Left kidney (tissue), 2 donors: ENCODE data around the gene GARIN5B. TPM values are rescaled to one million over a fixed set of nuclear protein-coding genes. Genes with fewer than 3 reads are reported as not detected.
"Not testable (repeated sequence)": the region's sequence is repeated elsewhere in the genome, so short reads cannot be mapped to it uniquely, and the experiment has no call there.

ENCODE experiments used
- DNase-seq: peaks from one replicate; pipeline ENCODE4 v3.0.0-alpha.2; 2013
- polyA plus RNA-seq: library from polyadenylated mRNA; unstranded; fragments of 120-200 nt; gene quantifications from one replicate; pipeline ENCODE4 v1.2.1, GENCODE V29; 2013; ENCODE audit not compliant: insufficient read length

GARIN5B gene
- polyA plus RNA-seq, 1 donor, result 0.17 TPM

- DNase-seq, result peak; percentile 55
Observed at GRCh38 chr19:55348317-55349034, 14.6 kb downstream of the GARIN5B start.

- DNase-seq, result no peak
Observed at GRCh38 chr19:55347442-55348009, 15.5 kb downstream of the GARIN5B start.

- no peak for DNase-seq
Observed at GRCh38 chr19:55346725-55347441, 16.2 kb downstream of the GARIN5B start.

- DNase-seq, result no peak
Observed at GRCh38 chr19:55345818-55346724, 17.0 kb downstream of the GARIN5B start.

DNA sequence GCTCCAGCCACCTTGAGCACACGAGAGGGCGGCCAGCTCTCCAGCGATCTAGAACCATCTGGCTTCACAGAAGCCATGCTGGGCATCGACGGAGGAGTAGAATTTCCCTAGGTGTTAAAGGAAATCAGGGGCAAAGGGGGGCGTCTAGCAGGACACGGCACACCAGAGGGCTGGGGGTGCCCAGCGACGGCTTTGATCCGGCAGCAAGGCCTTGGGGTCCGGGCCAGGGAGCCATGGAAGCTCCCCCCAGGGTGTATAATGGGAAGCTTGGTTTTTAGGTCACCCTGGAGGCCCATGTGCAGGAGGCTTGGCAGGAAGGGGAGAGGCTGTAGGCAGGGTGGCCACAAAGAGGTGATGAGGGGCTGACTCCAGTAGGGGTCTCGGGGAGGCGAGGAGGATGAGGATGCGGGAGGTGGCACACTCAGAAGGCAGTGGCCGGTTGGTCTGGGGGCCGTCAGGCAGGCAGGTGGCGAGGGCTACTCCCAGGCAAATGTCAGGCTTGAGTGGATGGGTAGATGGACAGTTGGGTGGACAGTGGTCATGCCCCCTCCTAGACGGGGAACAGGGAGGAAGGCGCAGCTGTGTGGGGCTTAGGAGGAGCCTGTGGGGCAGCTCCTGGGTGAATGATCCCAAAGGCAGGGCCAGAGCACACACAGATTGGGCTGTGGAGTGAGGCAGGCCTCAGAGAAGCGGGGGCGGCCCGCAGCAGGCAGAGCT is 17.8 kb downstream of the GARIN5B start:
- no peak for DNase-seq

- DNase-seq, result no peak
Observed at GRCh38 chr19:55344444-55344843, 18.6 kb downstream of the GARIN5B start.

GRCh38 chr19:55341595-55342531 is 21.2 kb downstream of the GARIN5B start:
- DNase-seq, result no peak

- peak; percentile 74 for DNase-seq
Observed at GRCh38 chr19:55341171-55341588, 21.9 kb downstream of the GARIN5B start.

- no peak for DNase-seq
Observed at GRCh38 chr19:55340784-55341147, 22.3 kb downstream of the GARIN5B start.

DNA sequence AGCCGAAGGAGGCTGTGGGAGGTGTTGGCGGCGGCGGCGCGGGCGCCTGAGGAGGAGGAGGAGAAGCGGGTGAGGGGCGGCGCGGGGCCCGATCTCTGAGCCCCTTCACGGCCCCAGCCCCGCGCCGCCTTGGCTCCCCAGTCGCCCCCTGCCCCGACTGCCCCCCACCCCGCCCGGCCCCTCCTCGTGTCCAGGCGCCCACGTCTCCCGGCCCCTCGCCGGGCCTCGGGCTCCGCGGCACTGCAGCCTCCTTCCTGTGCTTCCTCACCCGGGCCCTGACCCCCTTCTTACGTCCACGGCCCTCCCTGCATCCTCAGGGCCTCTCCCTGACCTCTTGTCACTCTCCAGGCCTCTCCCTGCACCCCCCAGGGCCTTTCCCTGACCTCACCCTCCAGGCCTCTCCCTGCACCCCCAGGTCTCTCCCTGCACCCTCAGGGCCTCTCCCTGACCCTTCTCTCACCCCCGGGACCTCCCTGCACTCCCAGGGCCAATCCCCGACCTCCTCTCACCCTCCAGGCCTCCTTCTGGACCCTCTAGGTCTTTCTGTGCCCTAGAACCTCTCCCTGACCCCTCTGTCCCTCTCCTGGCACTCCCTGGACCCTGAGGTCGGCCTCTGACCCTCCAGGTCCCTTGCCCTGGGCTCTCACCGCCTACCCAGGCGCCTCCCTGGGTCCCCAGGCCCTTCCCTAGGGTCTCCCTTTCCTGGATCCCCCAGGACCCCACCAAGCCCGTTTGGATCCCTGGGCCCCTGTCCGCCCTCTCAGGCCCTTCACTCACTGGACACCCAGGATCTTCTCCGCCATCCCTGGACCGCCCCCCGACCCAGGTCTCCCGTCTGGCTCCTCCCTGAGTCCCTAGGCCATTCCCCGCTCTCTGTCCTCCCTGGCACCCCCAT is 22.9 kb downstream of the GARIN5B start:
- no peak for DNase-seq

GRCh38 chr19:55339105-55339888 is 23.8 kb downstream of the GARIN5B start, which contains the start of gene KMT5C:
TSS of gene KMT5C (plus strand) at chr19:55339876. CDS start at chr19:55341937, 2,061 bp downstream.
- DNase-seq, result peak; percentile 100

- no peak for DNase-seq
Observed at GRCh38 chr19:55336101-55336500, 27.0 kb downstream of the GARIN5B start.

DNA sequence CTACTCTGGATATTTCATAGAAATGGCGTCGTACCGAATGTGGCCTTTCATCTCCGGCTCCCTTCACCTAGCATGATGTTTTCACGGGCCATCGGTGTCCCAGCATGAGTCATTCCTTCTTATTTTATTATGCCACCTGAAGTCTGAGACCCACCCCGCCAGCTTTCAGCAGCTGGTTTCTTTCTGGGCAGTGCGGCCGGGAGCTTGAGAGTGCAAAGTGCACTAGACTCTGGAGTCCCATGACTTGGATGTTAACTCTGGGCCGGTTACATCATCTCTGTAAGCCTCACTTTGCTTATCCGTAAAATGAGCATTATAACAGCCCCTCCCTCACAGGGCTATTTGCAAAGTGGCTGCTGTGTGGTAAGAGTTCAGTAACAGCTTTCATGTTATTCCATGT is 29.2 kb downstream of the GARIN5B start:
- no peak for DNase-seq

DNA sequence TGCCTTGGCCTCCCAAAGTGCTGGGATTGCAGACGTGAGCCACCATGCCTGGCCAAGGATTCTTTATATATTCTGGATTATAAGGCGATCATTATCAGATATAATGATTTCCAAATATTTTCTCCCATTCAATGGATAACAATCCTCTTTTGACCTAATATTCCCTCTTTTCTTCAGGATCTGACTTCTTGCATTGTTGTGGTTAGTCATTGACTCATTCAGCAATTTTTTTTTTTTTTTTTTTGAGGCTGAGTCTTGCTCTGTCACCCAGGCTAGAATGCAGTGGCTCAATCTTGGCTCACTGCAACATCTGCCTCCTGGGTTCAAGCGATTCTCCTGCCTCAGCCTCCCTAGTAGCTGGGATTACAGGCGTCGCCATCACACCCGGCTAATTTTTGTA is 33.3 kb downstream of the GARIN5B start:
- not testable (repeated sequence) for DNase-seq

DNA sequence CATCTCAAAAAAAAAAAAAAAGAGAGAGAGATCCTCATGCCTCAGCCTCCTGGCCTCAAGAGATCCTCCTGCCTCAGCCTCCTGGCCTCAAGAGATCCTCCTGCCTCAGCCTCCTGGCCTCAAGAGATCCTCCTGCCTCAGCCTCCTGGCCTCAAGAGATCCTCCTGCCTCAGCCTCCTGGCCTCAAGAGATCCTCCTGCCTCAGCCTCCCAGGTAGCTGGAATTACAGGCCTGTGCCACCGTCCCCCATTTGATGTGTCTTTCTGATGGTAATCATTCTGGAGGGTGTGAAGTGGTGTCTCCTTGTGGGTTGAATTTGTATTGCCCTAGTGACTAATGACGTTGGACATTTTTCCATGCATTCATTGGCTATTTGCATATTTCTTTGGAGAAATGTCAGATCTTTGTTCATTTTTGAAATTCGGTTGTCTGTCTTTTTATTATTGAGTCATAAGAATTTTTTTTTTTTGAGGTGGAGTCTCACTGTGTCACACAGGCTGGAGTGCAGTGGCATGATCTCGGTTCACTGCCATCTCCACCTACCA is 34.2 kb downstream of the GARIN5B start:
- DNase-seq, result not testable (repeated sequence)

GRCh38 chr19:55325172-55325571 is 37.9 kb downstream of the GARIN5B start, which contains the start of gene TMEM150B:
TSS of gene TMEM150B (minus strand) at chr19:55325341. CDS start at chr19:55321036, 4,305 bp downstream.
- DNase-seq, result no peak

DNA sequence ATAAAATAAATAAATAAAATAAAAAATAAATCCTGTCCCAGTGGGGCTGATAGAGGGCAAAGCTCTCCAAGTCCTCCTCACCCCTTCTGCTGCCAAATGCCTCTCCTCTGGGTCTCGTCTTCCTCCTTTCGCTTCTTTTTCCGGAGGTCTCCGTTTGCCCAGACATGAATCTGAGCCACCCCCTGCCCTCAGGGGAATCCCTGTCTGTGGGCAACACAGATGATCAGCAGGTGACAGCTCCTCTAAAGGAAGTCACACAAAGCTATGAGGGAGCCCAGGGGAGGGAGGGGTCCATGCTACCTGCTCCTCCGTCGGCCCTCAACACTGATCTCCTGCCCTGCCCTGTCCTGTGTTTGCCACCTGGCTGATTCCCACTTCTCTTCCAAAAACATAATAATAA is 38.4 kb downstream of the GARIN5B start:
- no peak for DNase-seq
